Stimulated activated CD8-positive, alpha-beta memory T cell treated with anti-CD3 and anti-CD28 coated beads, Interleukin-12 subunit alpha, Interleukin-12 subunit beta, amount 100 ng/mL, for 1 hour (primary cell): ENCODE data around the gene PRKCZ.
"Not testable (repeated sequence)": the region's sequence is repeated elsewhere in the genome, so short reads cannot be mapped to it uniquely, and the experiment has no call there.

Experiments used
- DNase-seq: peaks from one replicate; pipeline ENCODE4 v3.0.0-alpha.2; 2020; ENCODE audit warnings: low read depth

PRKCZ gene

DNA sequence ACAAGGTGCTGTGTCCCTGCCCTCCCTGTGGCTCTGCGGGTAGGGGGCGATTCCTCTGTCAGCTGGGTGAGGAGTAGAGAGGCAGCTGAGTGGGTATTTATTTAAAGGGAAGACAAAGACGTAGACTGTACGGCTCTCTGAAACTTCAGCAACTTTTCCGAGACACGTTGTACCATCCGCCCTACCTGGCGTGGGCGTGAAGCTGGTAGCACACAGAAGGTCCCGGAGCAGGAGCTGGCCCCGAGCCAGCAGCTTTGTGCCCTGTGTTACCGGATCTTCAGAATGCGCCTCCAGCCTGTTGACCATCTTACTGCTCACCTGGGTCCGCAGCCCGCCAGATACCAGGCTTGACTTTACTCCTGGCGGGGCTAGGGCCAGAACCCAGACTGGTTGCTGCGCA lies 34.9 kb downstream of the PRKCZ start:
- DNase-seq, result no peak

DNA sequence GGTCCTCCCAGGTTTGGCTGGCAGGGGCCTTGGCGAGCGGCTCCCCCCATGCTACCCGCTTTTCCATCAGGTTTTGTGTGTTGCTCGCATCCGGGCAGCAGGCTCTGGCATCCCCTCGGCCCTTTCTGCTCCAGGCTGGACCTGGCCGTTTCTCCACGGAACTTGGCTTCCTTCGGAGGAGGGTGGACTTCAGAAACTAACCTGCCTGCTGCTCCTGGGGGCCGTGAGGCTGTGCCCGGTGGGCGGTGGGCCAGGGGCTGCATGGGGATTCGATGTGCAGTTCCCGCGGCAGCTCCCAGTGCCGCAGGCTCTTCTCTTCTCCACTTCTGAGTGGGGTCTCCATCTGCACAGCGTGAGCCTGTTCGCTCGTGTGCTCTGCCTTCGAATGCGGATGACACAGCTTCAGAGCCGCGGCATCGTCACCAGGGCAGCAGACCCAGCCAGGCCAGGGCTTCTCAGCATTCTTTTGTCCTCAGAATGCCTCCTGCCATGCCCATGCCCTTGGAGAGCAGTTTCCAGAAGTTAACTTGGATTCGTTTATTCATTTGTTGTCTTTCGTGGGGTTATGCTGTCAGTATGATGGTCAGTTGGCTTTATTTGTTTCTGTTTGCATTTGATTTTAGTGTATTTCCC lies 36.4 kb downstream of the PRKCZ start:
- no peak for DNase-seq

DNA sequence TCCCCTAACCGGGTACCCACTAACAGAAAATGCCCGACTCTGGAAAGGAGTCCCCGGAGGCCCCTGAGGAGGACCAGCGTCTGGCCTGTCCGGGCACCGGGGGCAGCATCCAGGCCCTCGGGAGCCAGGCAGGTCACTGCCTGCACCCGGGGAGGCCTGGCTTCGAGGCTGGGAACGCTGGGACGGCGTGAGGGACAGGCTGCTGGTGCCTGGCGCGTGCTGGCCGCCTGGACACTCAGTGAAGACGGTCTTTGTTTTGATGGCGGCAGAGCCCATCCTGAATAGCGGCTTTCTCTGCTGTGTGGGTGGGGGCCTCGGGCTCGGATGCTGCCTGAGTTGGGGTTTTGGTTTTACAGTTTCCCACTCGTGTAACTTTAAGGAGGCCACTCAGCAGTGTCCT lies 37.6 kb downstream of the PRKCZ start:
- no peak for DNase-seq

DNA sequence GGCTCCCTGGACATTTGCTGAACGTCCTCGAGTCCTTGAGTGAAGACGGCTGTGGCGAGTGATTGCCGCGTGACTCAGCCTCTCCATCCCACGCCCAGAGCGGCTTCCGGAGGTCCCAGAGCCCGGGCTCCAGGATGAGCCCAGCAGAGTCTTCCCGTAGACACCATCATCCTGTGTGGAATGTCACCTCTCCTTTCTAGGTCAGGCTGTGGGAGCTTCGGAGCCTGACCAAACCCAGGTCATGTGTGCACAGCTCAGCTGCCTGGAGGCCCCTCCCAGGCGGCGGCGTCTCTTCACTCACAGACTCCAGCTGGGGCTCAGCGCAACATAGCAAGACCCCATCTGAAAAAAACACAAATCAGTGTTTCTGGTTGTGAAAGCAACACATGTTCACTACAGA lies 38.2 kb downstream of the PRKCZ start:
- DNase-seq, result no peak

DNA sequence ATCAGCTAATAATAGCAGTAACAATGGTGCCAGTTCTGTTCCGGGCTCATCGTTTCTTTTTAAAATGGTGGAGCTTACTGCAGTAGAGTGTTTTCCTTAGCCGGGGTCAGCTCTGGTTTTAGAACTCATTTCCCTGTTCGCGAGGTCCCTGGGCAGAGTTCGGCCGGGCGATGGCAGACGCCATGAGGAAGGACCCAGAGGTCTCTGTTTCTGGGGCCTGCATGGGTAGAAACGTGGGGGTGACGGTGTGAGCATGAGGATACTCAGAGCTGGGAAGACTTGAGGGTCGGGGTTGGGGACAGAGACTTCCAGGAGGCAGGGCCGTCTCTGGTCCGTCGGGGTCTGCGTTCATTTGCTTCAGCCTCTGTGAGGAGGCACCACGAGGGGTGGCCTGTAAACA lies 38.8 kb downstream of the PRKCZ start:
- no peak for DNase-seq

DNA sequence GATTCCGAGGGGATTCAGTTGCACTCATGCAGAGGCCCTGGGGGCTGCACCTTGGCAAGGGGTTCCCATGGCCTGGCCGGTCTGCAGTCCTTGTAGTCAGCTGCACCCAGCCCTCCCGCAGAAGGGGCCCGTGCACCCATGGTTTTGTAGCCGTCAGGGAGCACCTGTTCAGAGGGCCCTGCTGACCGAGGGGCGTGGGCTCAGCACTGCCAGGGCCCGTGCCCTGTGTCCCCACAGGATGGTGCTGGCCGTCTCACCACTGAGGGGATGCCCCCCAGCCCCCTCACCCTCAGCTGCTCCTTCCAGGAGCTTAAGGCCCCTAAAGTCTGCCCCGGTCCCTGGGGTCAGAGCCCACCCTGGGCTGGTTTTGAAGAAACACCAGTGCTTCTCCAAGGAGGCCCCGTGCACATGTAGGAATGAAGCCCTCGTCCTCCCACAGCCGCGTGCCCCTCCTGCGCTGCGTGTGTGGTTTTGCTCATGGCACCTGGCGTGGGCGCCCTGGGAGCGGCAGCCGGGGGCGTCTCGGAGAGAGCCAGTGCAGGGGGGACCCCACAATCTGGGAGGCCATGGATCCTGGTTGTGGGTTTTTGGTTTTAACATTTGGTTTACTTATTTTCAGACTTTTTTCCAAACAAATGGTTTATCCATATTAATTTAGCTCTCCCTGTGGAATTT lies 40.1 kb downstream of the PRKCZ start:
- DNase-seq, result no peak

DNA sequence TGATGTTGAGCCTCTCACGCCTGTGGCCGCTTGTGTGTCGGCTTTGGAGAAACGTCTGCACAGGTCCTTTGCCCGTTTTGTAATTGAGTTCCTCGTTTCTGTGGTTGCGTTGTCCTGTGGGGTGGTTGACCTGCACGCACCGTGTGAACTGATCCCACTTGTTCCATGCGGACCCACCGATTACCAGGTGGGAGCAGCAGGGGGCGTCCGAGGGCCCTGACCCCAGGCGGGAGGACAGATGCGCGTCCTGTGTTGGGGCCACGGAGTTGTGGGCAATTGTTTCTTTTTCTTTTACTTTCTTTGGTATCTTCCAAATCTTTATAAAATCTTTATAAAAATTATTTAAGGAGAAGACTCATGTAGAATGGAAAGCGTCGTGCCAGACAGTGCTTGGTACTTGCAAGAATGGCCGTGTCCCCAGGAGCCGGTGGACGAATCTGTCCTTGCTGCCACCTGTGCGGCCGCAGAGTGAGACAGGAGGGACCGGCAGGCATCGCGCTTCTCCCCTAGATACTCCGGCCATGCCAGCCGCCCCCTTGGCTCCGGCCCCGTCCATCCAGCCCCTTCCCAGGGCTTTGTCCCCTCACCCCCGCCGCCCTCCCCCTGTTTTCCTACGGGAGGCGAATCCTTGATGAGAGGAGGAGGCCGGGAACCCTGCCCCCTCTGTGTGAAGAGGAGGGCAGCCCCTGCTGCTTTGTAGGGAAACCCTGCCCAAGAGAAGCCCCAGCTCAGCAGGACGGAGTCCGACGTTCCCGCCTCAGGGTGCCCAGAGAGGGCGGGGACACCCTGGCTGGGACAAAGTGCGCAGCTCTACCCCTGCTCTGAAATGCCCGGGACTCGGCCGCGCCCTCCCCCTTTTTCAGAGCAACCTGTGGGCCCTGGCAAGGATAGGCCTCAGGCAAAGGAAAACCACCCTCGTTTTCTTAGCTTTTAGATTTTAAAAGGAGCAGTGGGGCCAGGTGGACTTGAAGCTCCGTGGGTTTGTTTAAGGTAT lies 41.7 kb downstream of the PRKCZ start:
- DNase-seq, result peak; percentile 3

DNA sequence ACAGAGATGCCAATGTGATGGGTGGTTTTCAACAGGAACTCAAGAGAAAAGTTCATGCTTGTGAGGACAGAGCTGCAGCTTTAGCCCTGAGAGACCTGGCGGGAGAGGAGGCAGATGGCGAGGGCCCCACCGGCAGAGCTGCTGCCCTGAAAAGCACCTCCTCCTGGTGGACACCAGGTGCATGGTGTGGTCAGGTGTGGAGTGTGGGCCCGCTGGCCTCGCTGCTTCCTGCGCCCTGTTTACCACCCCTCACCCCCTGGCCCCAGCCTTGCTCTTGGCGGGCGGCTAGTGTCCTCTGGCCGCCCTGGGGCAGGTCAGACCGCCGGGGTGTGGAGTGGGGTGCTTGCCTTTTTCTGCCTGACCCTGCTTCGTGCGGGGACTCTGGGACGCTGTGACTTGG lies 42.8 kb downstream of the PRKCZ start:
- DNase-seq, result no peak

DNA sequence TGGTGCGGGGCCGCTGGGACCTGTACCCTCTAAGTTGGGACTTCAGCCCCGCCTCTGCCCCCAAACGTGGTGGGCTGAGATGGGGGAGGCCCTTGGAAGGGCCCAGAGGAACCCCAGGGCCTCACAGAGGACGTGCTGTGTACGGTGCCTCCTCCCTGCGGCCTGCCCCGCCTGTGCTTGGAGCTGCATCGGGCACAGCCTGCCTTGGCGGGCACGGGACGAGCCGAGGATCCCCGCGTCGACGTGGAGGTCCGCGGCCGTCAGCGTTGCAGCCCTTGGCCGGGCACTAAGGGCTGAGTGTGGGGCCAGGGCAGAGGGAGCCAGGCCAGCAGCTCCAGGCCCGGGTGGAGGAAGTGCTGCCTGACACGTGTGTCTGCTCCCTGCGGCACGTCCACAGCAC lies 43.4 kb downstream of the PRKCZ start:
- no peak for DNase-seq

DNA sequence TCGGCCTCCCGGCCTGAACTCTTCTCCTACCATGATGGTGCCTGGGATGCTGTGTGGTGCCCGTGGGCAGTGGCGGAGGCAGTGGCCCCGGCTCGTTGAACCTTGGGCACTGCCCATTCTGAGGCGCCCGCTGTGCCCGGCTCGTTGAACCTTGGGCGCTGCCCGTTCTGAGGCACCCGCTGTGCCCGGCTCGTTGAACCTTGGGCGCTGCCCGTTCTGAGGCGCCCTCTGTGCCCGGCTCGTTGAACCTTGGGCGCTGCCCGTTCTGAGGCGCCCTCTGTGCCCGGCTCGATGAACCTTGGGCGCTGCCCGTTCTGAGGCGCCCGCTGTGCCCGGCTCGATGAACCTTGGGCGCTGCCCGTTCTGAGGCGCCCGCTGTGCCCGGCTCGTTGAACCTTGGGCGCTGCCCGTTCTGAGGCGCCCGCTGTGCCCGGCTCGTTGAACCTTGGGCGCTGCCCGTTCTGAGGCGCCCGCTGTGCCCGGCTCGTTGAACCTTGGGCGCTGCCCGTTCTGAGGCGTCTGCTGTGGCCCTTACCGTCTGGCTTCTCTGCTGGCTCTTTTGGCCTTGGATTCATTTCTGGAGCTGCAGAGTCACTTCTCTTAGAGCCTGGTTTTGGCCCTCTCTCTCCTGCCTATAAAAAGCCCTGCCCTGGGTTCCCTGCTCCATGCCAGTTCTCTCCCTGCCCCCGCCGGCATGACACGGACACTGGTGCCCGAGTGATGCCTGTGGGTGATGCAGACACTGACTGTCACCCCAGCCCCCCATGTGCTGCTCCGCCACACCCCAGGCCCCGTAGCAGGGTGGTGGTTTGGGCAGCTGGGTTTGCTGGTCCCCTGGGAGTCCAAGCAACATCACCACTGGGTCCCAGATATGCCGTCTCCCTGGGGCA lies 44.3 kb downstream of the PRKCZ start:
- not testable (repeated sequence) for DNase-seq

DNA sequence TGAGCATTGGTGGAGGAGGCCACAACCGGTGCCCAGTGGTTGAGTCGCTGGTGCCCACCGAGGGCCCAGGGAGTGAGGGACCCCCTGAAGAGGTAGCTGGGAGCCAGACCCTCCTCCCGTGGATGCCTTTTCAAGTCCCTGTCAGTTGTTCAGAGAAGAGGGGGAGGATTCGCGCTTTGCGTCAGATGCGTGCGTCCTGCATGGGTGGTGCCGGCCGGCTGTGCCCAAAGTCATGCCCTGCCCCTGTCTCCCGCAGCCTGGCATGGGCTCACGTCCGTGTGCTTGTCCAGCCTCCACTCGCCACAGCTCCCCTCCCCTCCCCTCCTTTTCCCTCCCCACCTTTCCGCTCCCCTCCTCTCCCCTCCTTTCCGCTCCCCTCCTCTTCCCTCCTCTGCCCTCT lies 45.2 kb downstream of the PRKCZ start:
- no peak for DNase-seq

DNA sequence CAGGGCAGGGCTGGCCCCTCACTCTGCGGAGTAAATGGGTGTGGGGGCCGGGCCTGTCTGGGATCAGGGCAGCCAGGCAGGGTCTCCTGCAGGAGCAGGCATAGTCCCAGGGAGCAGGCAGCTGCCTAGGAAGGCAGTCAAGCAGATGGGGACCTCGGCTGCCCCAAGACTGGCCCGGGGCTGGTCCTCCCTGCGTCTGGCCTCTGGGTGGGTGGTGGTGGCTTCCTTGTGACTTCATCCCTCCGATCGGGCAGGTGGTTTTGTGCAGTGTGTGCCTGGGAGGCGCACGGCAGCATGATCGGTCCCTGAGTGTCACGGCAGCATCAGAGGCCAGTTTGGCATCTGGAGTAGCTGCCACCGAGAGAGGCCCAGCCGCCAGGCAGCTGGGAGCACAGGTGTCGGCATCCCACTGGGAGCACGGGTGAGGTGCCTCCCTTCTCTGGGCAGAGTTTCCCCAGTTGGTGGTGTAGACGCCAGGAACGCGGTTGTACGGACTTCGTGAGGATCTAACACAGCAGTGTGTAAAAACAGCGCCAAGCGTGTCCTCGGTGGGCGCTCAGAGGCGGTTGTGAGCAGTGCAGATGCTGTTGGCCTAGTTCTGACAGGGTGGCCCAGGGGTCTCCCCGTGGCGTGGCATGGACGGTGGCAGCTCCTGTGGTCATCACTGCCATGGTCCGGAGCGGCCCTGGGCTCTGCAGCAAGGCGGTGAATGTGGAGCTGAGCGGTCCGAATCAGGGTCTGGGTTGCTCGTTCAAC lies 45.9 kb downstream of the PRKCZ start:
- DNase-seq, result no peak

DNA sequence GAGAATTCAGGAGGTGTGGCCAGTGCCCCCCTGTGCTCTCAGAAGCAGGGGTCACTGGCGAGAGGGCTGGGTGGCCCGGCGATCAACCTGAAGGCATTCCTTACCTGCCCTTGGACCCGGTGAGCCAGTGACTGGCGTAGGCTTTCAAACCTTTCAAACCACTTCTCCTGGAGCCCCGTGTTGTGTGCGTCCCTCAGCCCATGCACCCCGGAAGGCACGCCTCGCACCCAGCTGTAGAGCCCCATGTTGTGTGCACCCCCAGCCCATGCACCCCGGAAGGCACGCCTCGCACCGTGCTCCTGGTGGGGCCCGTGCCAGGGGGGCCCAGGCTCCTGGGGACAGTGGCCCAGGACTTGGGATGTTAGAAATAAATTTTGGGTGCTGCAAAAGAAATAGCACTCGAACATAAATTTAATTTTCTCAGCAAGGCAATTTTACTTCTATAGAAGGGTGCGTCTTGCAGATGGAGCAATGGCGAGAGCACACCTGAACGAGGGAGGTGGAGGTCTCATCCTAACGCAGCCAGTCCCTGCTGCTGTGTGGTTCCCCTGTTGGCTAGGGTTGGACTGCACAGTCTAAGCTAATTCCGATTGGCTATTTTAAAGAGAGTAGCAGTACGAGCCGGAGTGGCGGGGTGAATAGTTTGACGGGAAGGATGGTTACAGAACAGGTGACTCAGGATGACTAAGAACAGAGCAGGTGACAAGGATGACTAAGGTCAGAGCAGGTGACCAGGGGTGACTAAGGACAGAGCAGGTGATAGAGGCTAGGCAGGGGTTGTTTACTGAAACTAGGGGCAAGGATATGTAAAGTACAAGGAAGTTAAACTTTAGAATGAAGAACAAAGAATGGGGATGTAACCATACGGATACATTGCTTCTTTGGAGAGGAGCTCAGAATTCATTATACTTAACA lies 47.4 kb downstream of the PRKCZ start:
- DNase-seq, result no peak

DNA sequence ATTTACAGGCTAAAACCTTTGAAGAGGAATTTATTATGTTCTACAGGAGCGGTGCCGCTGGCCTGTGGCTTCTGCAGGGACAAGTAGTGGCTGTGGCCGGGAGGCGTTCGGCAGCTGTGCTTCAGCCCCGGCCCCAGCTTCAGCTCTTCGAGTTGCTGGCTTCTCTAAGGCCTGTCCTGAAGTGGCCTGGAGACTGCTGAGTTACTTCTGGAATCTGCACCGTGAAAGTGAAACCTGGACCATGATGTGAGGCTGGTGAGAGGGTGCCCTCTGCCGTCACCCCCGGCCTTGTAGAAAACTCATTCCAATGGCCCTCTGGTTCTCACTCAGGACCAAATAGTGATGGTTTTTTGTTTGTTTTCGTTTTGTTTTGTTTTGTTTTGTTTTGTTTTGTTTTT lies 48.1 kb downstream of the PRKCZ start:
- no peak for DNase-seq

DNA sequence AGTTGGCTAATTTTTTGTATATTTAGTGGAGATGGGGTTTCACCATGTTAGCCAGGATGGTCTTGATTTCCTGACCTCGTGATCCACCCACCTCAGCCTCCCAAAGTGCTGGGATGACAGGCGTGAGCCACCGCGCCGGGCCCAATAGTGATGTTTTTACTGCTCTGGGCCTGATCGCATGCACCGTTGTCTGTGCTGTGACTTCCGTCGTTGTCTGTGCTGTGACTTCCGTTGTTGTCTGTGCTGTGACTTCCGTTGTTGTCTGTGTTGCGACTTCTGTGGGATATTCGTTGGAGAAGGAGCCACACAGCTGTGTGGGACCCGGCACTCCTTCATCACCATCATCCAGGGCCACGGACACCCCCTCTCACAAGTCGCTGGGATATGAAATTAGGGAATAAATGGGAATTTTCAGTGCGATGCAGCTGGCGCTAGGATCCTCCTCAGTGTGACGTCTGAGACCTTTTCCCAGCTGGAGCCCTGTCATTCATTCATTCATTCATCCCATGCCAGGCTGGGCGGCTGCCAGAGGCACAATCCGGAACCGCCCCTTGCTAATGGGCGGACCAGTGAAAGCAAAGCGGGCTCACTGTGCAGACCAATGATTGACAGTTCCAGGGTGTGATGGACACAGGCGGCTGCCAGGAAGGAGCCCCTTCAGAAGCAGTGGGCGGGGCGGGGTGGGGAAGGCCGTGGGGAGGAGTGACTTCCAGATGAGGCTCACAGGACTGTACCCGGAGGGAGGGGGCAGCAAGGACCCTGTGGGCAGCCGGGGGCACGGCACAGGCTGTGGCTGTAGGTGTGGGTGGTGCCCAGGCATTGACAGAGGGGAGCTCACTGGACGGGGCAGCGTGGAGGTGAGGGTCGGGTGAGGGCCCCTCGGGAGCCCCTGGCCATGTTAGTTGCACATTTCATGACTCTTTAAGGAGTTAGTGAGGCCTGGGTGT lies 48.9 kb downstream of the PRKCZ start:
- DNase-seq, result no peak

DNA sequence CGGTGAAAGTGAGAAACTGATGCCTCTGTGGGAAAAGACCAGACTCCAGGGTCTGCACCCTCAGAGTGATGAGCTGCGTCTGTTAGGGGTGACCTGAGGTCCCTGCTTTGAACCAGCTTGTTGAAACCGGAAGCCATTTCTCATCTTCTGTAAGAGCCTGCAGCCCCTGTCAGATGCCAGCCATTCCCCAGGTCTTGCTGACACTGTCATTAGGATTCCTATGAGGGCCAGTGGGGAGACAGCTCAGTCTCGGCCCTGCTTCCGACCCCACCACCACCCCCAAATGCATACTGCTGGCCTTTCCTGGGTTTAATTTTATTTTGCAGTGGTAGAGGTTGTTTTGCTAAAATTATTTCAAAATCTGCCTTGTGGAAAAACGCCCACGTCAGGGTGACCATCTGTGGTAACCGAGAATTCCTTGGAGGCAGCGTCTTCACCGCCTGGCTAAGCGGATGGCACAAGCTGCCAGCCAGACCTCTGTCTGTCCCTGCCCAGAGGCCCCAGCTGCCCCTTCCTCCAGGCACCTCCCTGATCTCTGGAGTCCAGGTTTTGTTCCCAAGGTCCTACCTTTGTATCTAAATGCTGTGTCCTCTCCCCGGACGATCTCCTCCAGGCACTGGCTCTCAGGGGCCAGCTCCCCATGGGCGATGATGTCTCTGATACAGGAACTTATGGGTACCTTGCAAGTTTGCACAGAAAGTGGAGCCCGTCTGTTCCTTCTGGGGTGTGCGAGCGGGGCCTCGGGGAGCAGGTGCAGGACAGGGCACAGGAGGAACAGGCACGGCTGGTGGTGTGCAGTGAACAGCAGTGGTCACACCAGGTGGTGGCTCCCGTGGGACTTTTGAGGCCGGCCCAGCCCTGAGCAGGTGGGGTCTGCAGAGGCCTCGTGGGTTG lies 49.9 kb downstream of the PRKCZ start:
- no peak for DNase-seq

DNA sequence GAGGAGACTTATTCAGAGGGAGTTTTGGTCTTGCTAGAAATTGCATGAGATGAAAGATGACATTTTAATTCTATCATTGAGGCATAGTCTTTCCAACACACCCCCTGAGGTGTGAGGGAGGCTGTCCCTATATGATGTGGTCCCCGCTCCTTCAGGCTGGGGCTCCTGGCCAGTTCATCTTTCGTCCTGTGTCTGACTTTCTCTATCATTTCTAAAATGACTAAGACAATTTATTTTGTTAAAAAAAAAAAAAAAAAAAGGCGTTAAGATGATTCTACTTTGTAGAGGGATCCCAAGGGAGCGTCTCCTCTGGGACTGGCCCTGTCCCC lies 50.5 kb downstream of the PRKCZ start:
- DNase-seq, result no peak

DNA sequence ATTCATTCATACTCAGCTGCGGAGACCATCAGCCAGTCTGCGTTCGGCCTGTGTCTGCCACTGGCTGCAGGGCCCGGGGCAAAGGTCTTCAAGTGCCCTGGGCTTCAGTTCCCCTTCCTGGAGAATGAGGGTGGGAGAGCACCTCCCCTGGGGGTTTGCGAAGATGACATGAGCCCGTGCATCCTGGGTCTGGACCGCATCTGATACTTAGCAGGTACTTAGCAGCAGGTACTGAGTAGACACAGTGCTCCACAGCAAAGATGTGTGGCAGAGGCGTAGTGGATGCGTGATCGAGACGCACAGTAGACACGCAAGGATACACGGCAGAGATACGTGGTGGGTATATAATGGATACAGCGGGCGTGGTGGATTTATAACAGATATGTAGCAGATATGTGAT lies 51.3 kb downstream of the PRKCZ start:
- no peak for DNase-seq
